Esophagus squamous epithelium (tissue), 5 donors: ENCODE data around the gene CYSTM1. TPM values are rescaled to one million over a fixed set of nuclear protein-coding genes. Genes with fewer than 3 reads are reported as not detected.

Experiments
- DNase-seq: peaks from one replicate; lab custom pipeline; 2025; lab: John Stamatoyannopoulos, UW
- H3K27ac ChIP-seq, 4 donors: fragments of 200-600 bp; sonication (generic); one replicate each; pipeline ENCODE4 v1.5.1; 2016 to 2019; ENCODE audit warnings: mild to moderate bottlenecking in 1 of 4
- H3K27me3 ChIP-seq, 4 donors: fragments of 200-600 bp; sonication (generic); 1 replicate in 3 of 4; 2 replicates in 1 of 4; pipeline versions ENCODE4 v1.5.1 to v1.6.0; 2017 to 2021; ENCODE audit warnings: antibody characterized with exemption in 1 of 4
- H3K36me3 ChIP-seq, 3 donors: fragments of 200-600 bp; sonication (generic); one replicate each; pipeline ENCODE4 v1.5.1; 2016 to 2019
- H3K4me1 ChIP-seq, 3 donors: fragments of 200-600 bp; sonication (generic); one replicate each; pipeline ENCODE4 v1.5.1; 2017 to 2019
- H3K4me3 ChIP-seq, 4 donors: fragments of 200-600 bp; sonication (generic); 1 replicate in 3 of 4; 2 replicates in 1 of 4; pipeline ENCODE4 v1.5.1; 2016 to 2019; ENCODE audit warnings: mild to moderate bottlenecking in 2 of 4, moderate library complexity in 1 of 4
- H3K9me3 ChIP-seq, 3 donors: fragments of 200-600 bp; sonication (generic); one replicate each; pipeline ENCODE4 v1.5.1; 2016 to 2019
- CTCF ChIP-seq, 6 experiments: fragments of 450-650 bp in 4 of 6; fragments of 200-600 bp in 2 of 6; sonication (generic) in 2 of 6; IDR thresholded peaks; one replicate each; pipeline ENCODE4 v1.5.1; 2016 to 2019; ENCODE audit warnings: antibody characterized with exemption in 6 of 6, mild to moderate bottlenecking in 4 of 6, moderate library complexity in 4 of 6
- POLR2A ChIP-seq, 4 donors: fragments of 450-650 bp; IDR thresholded peaks; one replicate each; pipeline ENCODE4 v1.6.1; 2017; ENCODE audit warnings: antibody characterized with exemption in 4 of 4, mild to moderate bottlenecking in 4 of 4, moderate library complexity in 3 of 4
- WGBS, 2 donors: methylation state at CpG; one replicate each; pipeline ENCODE4 v1.1.5; 2018; 5-methylcytosine and 5-hydroxymethylcytosine counted together
- intact Hi-C: fragments of 100-400 bp; cut with DNase I; formaldehyde crosslinking; loops from one replicate; pipeline ENCODE4 v1.15.0; 2022
- total RNA-seq, 4 donors: library from RNA; depleted of rRNA; stranded (reverse); fragments of >200 nt; gene quantifications; one replicate each; pipeline ENCODE4 v1.1.0, GENCODE V29; 2016
- donor health status: DM: yes; HTN: yes; CAD: no.

Gene CYSTM1
- total RNA-seq, 4 donors from 2014 or later = 2.6 to 22.5 (median 12.8) TPM

GRCh38 chr5:140148508-140148907, 26.5 kb upstream of the CYSTM1 start:
- Histone ChIP-seq H3K9me3 (no peaks in the 10 kb centered on the region), H3K4me1 (peaks cover 10 to 20% (median 17%) of the 10 kb centered on the region in 3 donors), H3K27me3 (peaks cover 0 to 13% (median 0%) of the 10 kb centered on the region in 4 donors), H3K36me3 (no peaks in the 10 kb centered on the region), H3K27ac (no peak overlapping the region), H3K4me3 (no peak overlapping the region)
- no peak for DNase-seq
- TF ChIP-seq POLR2A (IDR thresholded peaks at IDR 0.05) (no peak), CTCF (IDR thresholded peaks at IDR 0.05) (no peak)
- intact Hi-C loops = no loop called here
- 68 to 72% methylated on average over 5 to 6 of the region's 6 CpGs for WGBS, 2 donors

- TF ChIP-seq CTCF (IDR thresholded peaks at IDR 0.05) = no peak
- TF ChIP-seq POLR2A (IDR thresholded peaks at IDR 0.05) = no peak
- Histone ChIP-seq H3K27ac (no peak overlapping the region), H3K27me3 (peaks cover 0 to 13% (median 0%) of the 10 kb centered on the region in 4 donors), H3K4me1 (peaks cover 10 to 16% (median 12%) of the 10 kb centered on the region in 3 donors), H3K4me3 (no peak overlapping the region), H3K9me3 (no peaks in the 10 kb centered on the region), H3K36me3 (no peaks in the 10 kb centered on the region)
- WGBS, 2 donors = 75 to 88% methylated on average over 1 to 2 of the region's 2 CpGs
- intact Hi-C loops = no loop called here
- DNase-seq = no peak
These were observed 24.8 kb upstream of the CYSTM1 start for GRCh38 chr5:140150201-140150600.

- Histone ChIP-seq H3K9me3 (no peaks in the 10 kb centered on the region), H3K4me3 (no peak overlapping the region), H3K27me3 (peaks cover 0 to 2% (median 0%) of the 10 kb centered on the region in 4 donors), H3K27ac (no peak overlapping the region), H3K36me3 (no peaks in the 10 kb centered on the region), H3K4me1 (peaks cover 0 to 4% (median 2%) of the 10 kb centered on the region in 3 donors)
- WGBS, 2 donors = 73 to 74% methylated on average over 5 to 6 of the region's 7 CpGs
- TF ChIP-seq CTCF (IDR thresholded peaks at IDR 0.05) = no peak
- intact Hi-C loops = no loop called here
- DNase-seq = no peak
These were observed 23.6 kb upstream of the CYSTM1 start for GRCh38 chr5:140151144-140152021.

- H3K36me3 ChIP-seq = no peaks in the 10 kb centered on the region
- H3K27me3 ChIP-seq = no peaks in the 10 kb centered on the region
- intact Hi-C loops = no loop called here
- no peaks in the 10 kb centered on the region for H3K9me3 ChIP-seq
- TF ChIP-seq CTCF (IDR thresholded peaks at IDR 0.05) (no peak), POLR2A (IDR thresholded peaks at IDR 0.05) (no peak)
- H3K4me3 ChIP-seq = no peak overlapping the region
- H3K4me1 ChIP-seq = peaks cover 4 to 9% (median 6%) of the 10 kb centered on the region in 3 donors
- H3K27ac ChIP-seq = no peak overlapping the region
- DNase-seq = no peak
- 79 to 80% methylated on average over 12 of the region's 23 CpGs for WGBS, 2 donors
These were observed 22.7 kb upstream of the CYSTM1 start for GRCh38 chr5:140152022-140152999.
